PFSK-1 (cell line): ENCODE measurements around the gene PCBD1.

Source experiments
- FOXP2 ChIP-seq: optimal IDR thresholded peaks from 2 replicates; pipeline ENCODE3; 2011; ENCODE audit warnings: borderline replicate concordance, control low read depth, inconsistent platforms; ENCODE audit not compliant: insufficient read depth; ENCODE audit errors: extremely low read length, extremely low read depth
- POLR2AphosphoS5 ChIP-seq: IDR thresholded peaks from 2 replicates; pipeline ENCODE4 v1.6.1; 2012; ENCODE audit warnings: low read depth, mild to moderate bottlenecking, control low read depth, low read length, moderate library complexity
- REST ChIP-seq, 2 experiments: IDR thresholded peaks; 2 replicates each; pipeline versions ENCODE4 v1.6.1 to v1.8.0; 2011 to 2012; ENCODE audit warnings: low read depth in 2 of 2, low read length in 2 of 2, control low read depth in 1 of 2, inconsistent platforms in 1 of 2, mild to moderate bottlenecking in 1 of 2, moderate library complexity in 1 of 2; ENCODE audit not compliant: insufficient read depth in 1 of 2
- SIN3A ChIP-seq: IDR thresholded peaks from 2 replicates; pipeline ENCODE4 v1.6.1; 2012; ENCODE audit warnings: mild to moderate bottlenecking, low read length, moderate library complexity, borderline replicate concordance; ENCODE audit not compliant: insufficient read depth
- TAF1 ChIP-seq: IDR thresholded peaks from 2 replicates; pipeline ENCODE4 v1.6.1; 2012; ENCODE audit warnings: low read length, control low read depth, borderline replicate concordance; ENCODE audit not compliant: insufficient read depth

Gene PCBD1

GRCh38 chr10:70849582-70850016 lies 38.8 kb downstream of the PCBD1 start:
- TF ChIP-seq POLR2AphosphoS5, result no peak
- no peak for TF ChIP-seq FOXP2
- TF ChIP-seq SIN3A, result no peak
- no peak for TF ChIP-seq REST (IDR thresholded peaks at IDR 0.05; ENCODE audit: insufficient read depth in 1 of 2, low read depth in 2 of 2, low read length in 2 of 2)
- no peak for TF ChIP-seq TAF1

- no peak for TF ChIP-seq SIN3A
- TF ChIP-seq FOXP2, result no peak
- TF ChIP-seq TAF1, result no peak
- no peak for TF ChIP-seq POLR2AphosphoS5
- no peak for TF ChIP-seq REST (IDR thresholded peaks at IDR 0.05; ENCODE audit: insufficient read depth in 1 of 2, low read depth in 2 of 2, low read length in 2 of 2)
These were observed 40.6 kb downstream of the PCBD1 start for GRCh38 chr10:70847659-70848360.

GRCh38 chr10:70846795-70847194 lies 41.6 kb downstream of the PCBD1 start:
- no peak for TF ChIP-seq POLR2AphosphoS5
- no peak for TF ChIP-seq REST (IDR thresholded peaks at IDR 0.05; ENCODE audit: insufficient read depth in 1 of 2, low read depth in 2 of 2, low read length in 2 of 2)
- no peak for TF ChIP-seq TAF1
- TF ChIP-seq SIN3A, result no peak
- TF ChIP-seq FOXP2, result no peak

GRCh38 chr10:70845816-70846215 lies 42.5 kb downstream of the PCBD1 start:
- TF ChIP-seq TAF1 (no peak), POLR2AphosphoS5 (no peak), SIN3A (no peak), REST (IDR thresholded peaks at IDR 0.05; ENCODE audit: insufficient read depth in 1 of 2, low read depth in 2 of 2, low read length in 2 of 2) (no peak), FOXP2 (no peak)

GRCh38 chr10:70845256-70845655 lies 43.1 kb downstream of the PCBD1 start:
- no peak for TF ChIP-seq TAF1
- TF ChIP-seq FOXP2, result no peak
- TF ChIP-seq REST (IDR thresholded peaks at IDR 0.05; ENCODE audit: insufficient read depth in 1 of 2, low read depth in 2 of 2, low read length in 2 of 2), result no peak
- no peak for TF ChIP-seq SIN3A
- no peak for TF ChIP-seq POLR2AphosphoS5
